ENCODE measurements around the gene TAF1C.

The TAF1C gene

DNA sequence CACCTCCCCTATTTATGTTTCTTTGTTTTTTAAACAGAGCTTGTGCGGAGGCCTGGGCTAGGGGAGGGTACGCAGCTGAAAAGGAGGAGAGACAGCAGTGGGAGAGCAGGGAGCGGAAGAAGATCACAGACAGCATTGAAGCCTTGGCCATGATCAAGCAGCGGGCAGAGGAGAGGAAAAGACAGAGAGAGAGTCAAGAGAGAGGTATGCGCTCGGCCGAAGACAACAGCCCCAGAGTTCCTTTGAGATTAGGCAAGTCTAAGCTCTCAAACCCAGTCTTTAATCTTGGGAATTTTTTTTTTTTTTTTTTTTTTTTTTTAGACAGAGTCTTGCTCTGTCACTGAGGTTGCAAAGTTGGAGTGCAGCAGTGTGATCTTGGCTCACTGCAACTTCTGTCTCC, 21.1 kb downstream of the TAF1C start:
- H3K9me3 ChIP-seq (ENCODE audit: control insufficient read depth, insufficient read depth, low read length): no peaks in the 10 kb centered on the region
- H3K36me3 ChIP-seq (ENCODE audit: control insufficient read depth, insufficient read depth, low read length): no peaks in the 10 kb centered on the region
- H3K27me3 ChIP-seq (ENCODE audit: control insufficient read depth, insufficient read depth, low read length): no peaks in the 10 kb centered on the region
- no peak overlapping the region for H3K9ac ChIP-seq (ENCODE audit: low read depth, low read length)
- H3K4me3 ChIP-seq (ENCODE audit: low read depth, low read length): no peak overlapping the region
- H3K4me1 ChIP-seq (ENCODE audit: control insufficient read depth, insufficient read depth, low read length): peaks cover 2% of the 10 kb centered on the region

- no peak overlapping the region for H3K9ac ChIP-seq (ENCODE audit: low read depth, low read length)
- H3K4me1 ChIP-seq (ENCODE audit: control insufficient read depth, insufficient read depth, low read length): no peaks in the 10 kb centered on the region
- H3K9me3 ChIP-seq (ENCODE audit: control insufficient read depth, insufficient read depth, low read length): no peaks in the 10 kb centered on the region
- H3K36me3 ChIP-seq (ENCODE audit: control insufficient read depth, insufficient read depth, low read length): no peaks in the 10 kb centered on the region
- no peak overlapping the region for H3K4me3 ChIP-seq (ENCODE audit: low read depth, low read length)
- no peaks in the 10 kb centered on the region for H3K27me3 ChIP-seq (ENCODE audit: control insufficient read depth, insufficient read depth, low read length)
Observed at GRCh38 chr16:84161801-84162200, 25.1 kb downstream of the TAF1C start.

DNA sequence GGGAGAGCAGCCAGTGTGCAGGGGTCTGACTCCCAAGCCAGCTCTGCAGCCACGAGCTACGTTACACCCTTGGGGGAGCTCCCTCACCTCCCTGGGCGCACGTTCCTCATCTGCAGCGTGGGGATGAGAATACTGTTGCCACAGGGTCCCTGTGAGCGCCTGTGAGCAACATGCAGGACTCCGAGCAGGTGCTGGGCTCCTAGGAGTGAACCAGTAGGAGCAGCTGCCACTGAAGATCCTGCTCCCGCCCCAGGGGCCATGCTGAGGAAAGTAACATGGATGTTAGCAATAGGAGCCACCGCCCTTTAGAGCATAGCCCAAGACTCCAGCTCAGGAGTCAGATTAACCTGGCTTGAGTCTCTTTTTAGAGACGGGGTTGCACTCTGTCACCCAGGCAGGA, 25.8 kb downstream of the TAF1C start:
- H3K9me3 ChIP-seq (ENCODE audit: control insufficient read depth, insufficient read depth, low read length): no peaks in the 10 kb centered on the region
- H3K4me3 ChIP-seq (ENCODE audit: low read depth, low read length): no peak overlapping the region
- H3K4me1 ChIP-seq (ENCODE audit: control insufficient read depth, insufficient read depth, low read length): no peaks in the 10 kb centered on the region
- no peaks in the 10 kb centered on the region for H3K36me3 ChIP-seq (ENCODE audit: control insufficient read depth, insufficient read depth, low read length)
- H3K27me3 ChIP-seq (ENCODE audit: control insufficient read depth, insufficient read depth, low read length): no peaks in the 10 kb centered on the region
- H3K9ac ChIP-seq (ENCODE audit: low read depth, low read length): no peak overlapping the region

DNA sequence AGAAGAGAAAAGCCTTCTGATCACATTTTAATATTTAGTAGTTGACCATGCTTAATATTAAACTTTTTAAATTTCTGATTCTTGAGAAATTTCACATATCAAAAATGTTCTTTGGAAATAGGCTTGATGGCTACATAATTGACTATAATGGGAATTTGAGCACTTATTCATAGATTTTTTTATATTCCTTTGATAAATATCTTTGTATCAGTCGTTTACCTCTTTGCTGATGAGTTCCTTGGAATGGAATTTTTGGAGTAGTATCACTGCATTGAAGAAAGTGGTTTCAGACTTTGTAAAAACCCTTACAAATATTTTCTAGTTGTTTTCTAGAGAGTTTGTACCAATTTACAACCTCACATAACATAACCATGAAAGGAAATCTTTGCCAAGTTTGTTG, 27.1 kb downstream of the TAF1C start:
- no peak overlapping the region for H3K9ac ChIP-seq (ENCODE audit: low read depth, low read length)
- H3K4me3 ChIP-seq (ENCODE audit: low read depth, low read length): no peak overlapping the region
- no peaks in the 10 kb centered on the region for H3K27me3 ChIP-seq (ENCODE audit: control insufficient read depth, insufficient read depth, low read length)
- no peaks in the 10 kb centered on the region for H3K36me3 ChIP-seq (ENCODE audit: control insufficient read depth, insufficient read depth, low read length)
- H3K9me3 ChIP-seq (ENCODE audit: control insufficient read depth, insufficient read depth, low read length): no peaks in the 10 kb centered on the region
- no peaks in the 10 kb centered on the region for H3K4me1 ChIP-seq (ENCODE audit: control insufficient read depth, insufficient read depth, low read length)

DNA sequence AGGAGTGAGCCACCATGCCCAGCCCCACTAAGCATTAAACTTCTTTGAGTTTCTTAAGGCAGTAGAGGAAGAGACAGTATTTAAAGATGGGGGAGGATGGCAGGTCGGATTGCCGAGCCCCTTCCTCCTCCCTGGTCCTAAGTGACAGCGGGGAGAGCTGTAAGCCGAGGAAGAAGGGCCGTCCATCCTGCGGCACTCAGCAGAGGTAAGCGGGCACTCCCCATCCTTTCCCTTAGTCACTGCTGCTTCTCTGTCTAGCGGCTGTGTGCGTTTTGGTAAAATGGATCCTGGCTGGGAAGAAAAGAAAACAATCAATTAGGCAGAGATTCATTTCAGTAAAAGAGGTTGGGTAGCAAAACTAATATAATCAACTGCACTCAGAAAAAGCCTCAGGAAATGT, 27.9 kb downstream of the TAF1C start:
- Histone ChIP-seq H3K4me3 (ENCODE audit: low read depth, low read length) (no peak overlapping the region), H3K27me3 (ENCODE audit: control insufficient read depth, insufficient read depth, low read length) (no peaks in the 10 kb centered on the region), H3K9me3 (ENCODE audit: control insufficient read depth, insufficient read depth, low read length) (no peaks in the 10 kb centered on the region), H3K9ac (ENCODE audit: low read depth, low read length) (no peak overlapping the region), H3K36me3 (ENCODE audit: control insufficient read depth, insufficient read depth, low read length) (no peaks in the 10 kb centered on the region), H3K4me1 (ENCODE audit: control insufficient read depth, insufficient read depth, low read length) (no peaks in the 10 kb centered on the region)

GRCh38 chr16:84156342-84156784, 30.5 kb downstream of the TAF1C start:
- Histone ChIP-seq H3K36me3 (ENCODE audit: control insufficient read depth, insufficient read depth, low read length) (no peaks in the 10 kb centered on the region), H3K9ac (ENCODE audit: low read depth, low read length) (no peak overlapping the region), H3K9me3 (ENCODE audit: control insufficient read depth, insufficient read depth, low read length) (no peaks in the 10 kb centered on the region), H3K4me1 (ENCODE audit: control insufficient read depth, insufficient read depth, low read length) (peaks cover 3% of the 10 kb centered on the region), H3K27me3 (ENCODE audit: control insufficient read depth, insufficient read depth, low read length) (no peaks in the 10 kb centered on the region), H3K4me3 (ENCODE audit: low read depth, low read length) (no peak overlapping the region)

- Histone ChIP-seq H3K27me3 (ENCODE audit: control insufficient read depth, insufficient read depth, low read length) (no peaks in the 10 kb centered on the region), H3K9ac (ENCODE audit: low read depth, low read length) (no peak overlapping the region), H3K36me3 (ENCODE audit: control insufficient read depth, insufficient read depth, low read length) (no peaks in the 10 kb centered on the region), H3K4me3 (ENCODE audit: low read depth, low read length) (no peak overlapping the region), H3K4me1 (ENCODE audit: control insufficient read depth, insufficient read depth, low read length) (peaks cover 3% of the 10 kb centered on the region), H3K9me3 (ENCODE audit: control insufficient read depth, insufficient read depth, low read length) (no peaks in the 10 kb centered on the region)
Observed at GRCh38 chr16:84155771-84156170, 31.1 kb downstream of the TAF1C start.

DNA sequence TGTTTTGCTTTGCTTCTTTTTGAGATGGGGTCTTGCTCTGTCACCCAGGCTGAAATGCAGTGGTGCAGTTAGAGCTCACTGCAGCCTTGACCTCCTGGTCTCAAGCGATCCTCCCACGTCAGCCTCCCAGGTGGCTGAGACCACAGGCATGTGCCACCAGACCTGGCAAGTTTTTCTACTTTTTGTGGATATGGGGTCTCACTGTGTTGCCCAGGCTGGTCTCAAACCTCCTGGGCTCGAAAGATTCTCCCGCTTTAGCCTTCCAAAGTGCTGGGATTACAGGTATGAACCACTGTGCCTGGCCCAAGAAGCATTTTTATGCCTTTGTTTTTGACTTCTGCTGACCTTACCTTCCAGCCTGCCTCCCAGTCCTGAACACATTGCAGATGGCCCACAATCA, 31.6 kb downstream of the TAF1C start:
- Histone ChIP-seq H3K4me3 (ENCODE audit: low read depth, low read length) (no peak overlapping the region), H3K36me3 (ENCODE audit: control insufficient read depth, insufficient read depth, low read length) (no peaks in the 10 kb centered on the region)

DNA sequence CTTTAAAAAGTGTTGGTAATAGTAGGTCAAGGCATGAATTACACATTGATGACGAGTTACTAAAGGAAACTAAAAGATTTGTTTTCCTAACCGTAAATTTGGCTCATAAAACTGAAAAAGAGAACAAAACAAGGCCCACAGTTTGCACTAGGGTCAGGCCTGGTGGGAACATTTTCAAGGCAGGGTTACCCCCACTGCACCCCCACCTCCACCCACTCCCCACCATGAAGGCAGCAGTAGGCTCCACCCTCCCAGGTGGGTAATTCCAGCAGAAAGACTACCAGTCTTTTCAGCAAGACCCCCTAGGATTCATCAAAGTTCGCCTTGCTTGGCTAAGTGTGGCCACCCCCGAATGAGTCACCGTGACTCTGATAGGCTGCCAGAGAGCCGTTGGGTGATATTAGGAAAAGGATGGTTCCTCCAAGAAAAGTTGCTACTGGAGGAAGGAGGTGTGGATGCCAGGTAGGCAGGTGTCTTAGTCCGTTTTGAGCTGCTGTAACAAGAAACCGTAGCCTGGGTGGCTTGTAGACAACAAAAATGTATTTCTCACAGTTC, 33.1 kb downstream of the TAF1C start:
- Histone ChIP-seq H3K4me1 (ENCODE audit: control insufficient read depth, insufficient read depth, low read length) (peaks cover 3% of the 10 kb centered on the region), H3K27me3 (ENCODE audit: control insufficient read depth, insufficient read depth, low read length) (no peaks in the 10 kb centered on the region), H3K36me3 (ENCODE audit: control insufficient read depth, insufficient read depth, low read length) (no peaks in the 10 kb centered on the region), H3K4me3 (ENCODE audit: low read depth, low read length) (no peak overlapping the region), H3K9ac (ENCODE audit: low read depth, low read length) (no peak overlapping the region), H3K9me3 (ENCODE audit: control insufficient read depth, insufficient read depth, low read length) (no peaks in the 10 kb centered on the region)

More for the DNA sequence above, 31.6 kb downstream of the TAF1C start:
- Histone ChIP-seq H3K4me1 (ENCODE audit: control insufficient read depth, insufficient read depth, low read length) (peaks cover 3% of the 10 kb centered on the region), H3K9me3 (ENCODE audit: control insufficient read depth, insufficient read depth, low read length) (no peaks in the 10 kb centered on the region), H3K9ac (ENCODE audit: low read depth, low read length) (no peak overlapping the region), H3K27me3 (ENCODE audit: control insufficient read depth, insufficient read depth, low read length) (no peaks in the 10 kb centered on the region)

- Histone ChIP-seq H3K9me3 (ENCODE audit: control insufficient read depth, insufficient read depth, low read length) (no peaks in the 10 kb centered on the region), H3K27me3 (ENCODE audit: control insufficient read depth, insufficient read depth, low read length) (peaks cover 4% of the 10 kb centered on the region), H3K9ac (ENCODE audit: low read depth, low read length) (no peak overlapping the region), H3K4me3 (ENCODE audit: low read depth, low read length) (no peak overlapping the region), H3K36me3 (ENCODE audit: control insufficient read depth, insufficient read depth, low read length) (no peaks in the 10 kb centered on the region), H3K4me1 (ENCODE audit: control insufficient read depth, insufficient read depth, low read length) (peaks cover 3% of the 10 kb centered on the region)
Observed at GRCh38 chr16:84150926-84151325, 35.9 kb downstream of the TAF1C start.

GRCh38 chr16:84144859-84145639, 41.8 kb downstream of the TAF1C start, which contains the start of the genes DNAAF1 and HSDL1:
DNAAF1 (plus strand) TSS chr16:84145308; CDS start chr16:84145441, 133 bp downstream.
HSDL1 (minus strand) TSS chr16:84145177; CDS start chr16:84131321, 13,856 bp downstream.
- Histone ChIP-seq H3K9me3 (ENCODE audit: control insufficient read depth, insufficient read depth, low read length) (no peaks in the 10 kb centered on the region), H3K4me1 (ENCODE audit: control insufficient read depth, insufficient read depth, low read length) (no peaks in the 10 kb centered on the region), H3K4me3 (ENCODE audit: low read depth, low read length) (peak within 1 kb of the TSS; percentile 89), H3K27me3 (ENCODE audit: control insufficient read depth, insufficient read depth, low read length) (peaks cover 5% of the 10 kb centered on the region), H3K9ac (ENCODE audit: low read depth, low read length) (peak within 1 kb of the TSS; percentile 47), H3K36me3 (ENCODE audit: control insufficient read depth, insufficient read depth, low read length) (no peaks in the 10 kb centered on the region)

Measured in iPS-15b (cell line).